Suprapubic skin (tissue), 4 donors: ENCODE measurements around the gene GPRC5C. TPM values are rescaled to one million over a fixed set of nuclear protein-coding genes. Genes with fewer than 3 reads are reported as not detected.
A peak's percentile ranks its signal among the peaks of the same experiment; 100 is the strongest.

Source experiments
- DNase-seq, 2 donors: peaks; one replicate each; pipeline ENCODE4 v3.0.0-alpha.2; 2019; ENCODE audit warnings: low spot score in 2 of 2
- H3K27ac ChIP-seq: fragments of 200-600 bp; sonication (generic); one replicate; pipeline ENCODE4 v1.5.1; 2019
- H3K27me3 ChIP-seq: fragments of 200-600 bp; sonication (generic); one replicate; pipeline ENCODE4 v1.5.1; 2019
- H3K36me3 ChIP-seq: fragments of 200-600 bp; sonication (generic); one replicate; pipeline ENCODE4 v1.5.1; 2019
- H3K4me1 ChIP-seq: fragments of 200-600 bp; sonication (generic); one replicate; pipeline ENCODE4 v1.5.1; 2019
- H3K4me3 ChIP-seq: fragments of 200-600 bp; sonication (generic); one replicate; pipeline ENCODE4 v1.5.1; 2019; ENCODE audit warnings: mild to moderate bottlenecking
- H3K9me3 ChIP-seq: fragments of 200-600 bp; sonication (generic); one replicate; pipeline ENCODE4 v1.5.1; 2019
- EP300 ChIP-seq: sonication (generic); formaldehyde crosslinking; IDR thresholded peaks from one replicate; pipeline ENCODE4 v1.6.1; 2017; ENCODE audit warnings: antibody characterized with exemption
- POLR2A ChIP-seq, 2 donors: fragments of 450-650 bp; IDR thresholded peaks; one replicate each; pipeline ENCODE4 v1.6.1; 2017; ENCODE audit warnings: antibody characterized with exemption in 2 of 2, mild to moderate bottlenecking in 2 of 2, moderate library complexity in 2 of 2
- POLR2AphosphoS5 ChIP-seq, 3 donors: sonication (generic); formaldehyde crosslinking; IDR thresholded peaks; one replicate each; pipeline ENCODE4 v1.6.1; 2017; ENCODE audit warnings: antibody characterized with exemption in 3 of 3
- WGBS: methylation state at CpG from one replicate; pipeline ENCODE4 v1.1.5; 2018; 5-methylcytosine and 5-hydroxymethylcytosine counted together
- total RNA-seq, 4 donors: library from RNA; depleted of rRNA; stranded (reverse); fragments of >200 nt; gene quantifications; one replicate each; pipeline ENCODE4 v1.1.0, GENCODE V29; 2016
- TF ChIP-seq, protein P1 (sequence below), 2 donors: fragments of 200-600 bp in 1 of 2; fragments of 450-650 bp in 1 of 2; sonication (generic) in 1 of 2; IDR thresholded peaks; one replicate each; pipeline ENCODE4 v1.5.1; 2016 to 2019; ENCODE audit warnings: antibody characterized with exemption in 2 of 2, mild to moderate bottlenecking in 1 of 2, moderate library complexity in 1 of 2

GPRC5C gene
- total RNA-seq, 4 donors from 2014 or later, result 72.0 to 106 (median 91.5) TPM

DNA sequence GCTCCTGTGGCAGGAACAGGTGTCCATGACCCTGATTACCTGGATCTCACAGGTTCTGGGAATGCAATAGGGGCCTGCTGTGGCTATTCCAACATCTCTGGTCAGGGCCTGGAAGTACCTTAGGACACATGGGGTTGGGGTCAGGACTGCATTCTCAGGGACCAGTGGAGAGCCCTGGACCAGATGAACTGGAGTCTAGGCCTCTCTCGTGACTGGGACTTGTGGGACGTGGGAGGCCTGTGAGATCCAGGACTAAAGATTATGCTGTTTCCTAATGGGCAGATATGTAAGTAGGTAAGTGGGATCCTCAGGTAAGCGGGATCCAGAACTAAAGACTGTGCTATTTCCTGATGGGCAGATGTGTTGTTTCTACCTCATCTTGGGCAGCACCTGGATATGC, 18.3 kb downstream of the GPRC5C start:
- Histone ChIP-seq H3K4me3 (no peak overlapping the region), H3K36me3 (no peaks in the 10 kb centered on the region), H3K27ac (no peak overlapping the region), H3K9me3 (no peaks in the 10 kb centered on the region), H3K27me3 (no peaks in the 10 kb centered on the region), H3K4me1 (peaks cover 48% of the 10 kb centered on the region)
- TF ChIP-seq POLR2AphosphoS5 (IDR thresholded peaks at IDR 0.05) (no peak), EP300 (no peak), POLR2A (IDR thresholded peaks at IDR 0.05) (no peak)
- TF ChIP-seq, protein P1, sequence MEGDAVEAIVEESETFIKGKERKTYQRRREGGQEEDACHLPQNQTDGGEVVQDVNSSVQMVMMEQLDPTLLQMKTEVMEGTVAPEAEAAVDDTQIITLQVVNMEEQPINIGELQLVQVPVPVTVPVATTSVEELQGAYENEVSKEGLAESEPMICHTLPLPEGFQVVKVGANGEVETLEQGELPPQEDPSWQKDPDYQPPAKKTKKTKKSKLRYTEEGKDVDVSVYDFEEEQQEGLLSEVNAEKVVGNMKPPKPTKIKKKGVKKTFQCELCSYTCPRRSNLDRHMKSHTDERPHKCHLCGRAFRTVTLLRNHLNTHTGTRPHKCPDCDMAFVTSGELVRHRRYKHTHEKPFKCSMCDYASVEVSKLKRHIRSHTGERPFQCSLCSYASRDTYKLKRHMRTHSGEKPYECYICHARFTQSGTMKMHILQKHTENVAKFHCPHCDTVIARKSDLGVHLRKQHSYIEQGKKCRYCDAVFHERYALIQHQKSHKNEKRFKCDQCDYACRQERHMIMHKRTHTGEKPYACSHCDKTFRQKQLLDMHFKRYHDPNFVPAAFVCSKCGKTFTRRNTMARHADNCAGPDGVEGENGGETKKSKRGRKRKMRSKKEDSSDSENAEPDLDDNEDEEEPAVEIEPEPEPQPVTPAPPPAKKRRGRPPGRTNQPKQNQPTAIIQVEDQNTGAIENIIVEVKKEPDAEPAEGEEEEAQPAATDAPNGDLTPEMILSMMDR (IDR thresholded peaks at IDR 0.05), result no peak
- WGBS, result 94% methylated on average over 3 of the region's 3 CpGs
- DNase-seq, result no peak

DNA sequence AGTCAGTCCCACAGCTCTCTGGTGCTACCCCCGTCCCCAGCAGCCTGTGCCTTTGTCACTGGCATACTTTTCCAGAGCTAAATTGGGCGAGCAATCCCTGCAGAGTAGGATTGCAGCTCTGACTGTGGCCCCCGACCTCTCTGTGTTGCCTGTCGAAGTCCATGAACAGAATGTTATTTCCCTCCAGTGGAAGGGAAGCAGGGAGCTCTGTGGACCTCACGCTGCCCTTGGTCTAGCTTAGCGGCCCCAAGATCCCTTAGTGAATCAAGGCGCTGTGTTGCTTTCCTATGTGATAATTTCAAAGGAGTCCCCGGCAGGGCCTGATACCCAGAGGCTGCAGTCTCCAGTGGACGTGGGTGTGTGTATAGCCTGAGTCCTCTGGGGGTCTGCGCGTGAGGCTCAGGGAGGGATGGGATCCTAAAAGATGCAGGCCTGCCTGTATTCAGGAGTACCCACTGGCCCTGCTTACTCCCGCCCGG, 19.1 kb downstream of the GPRC5C start:
- 78% methylated on average over 11 of the region's 13 CpGs for WGBS
- no peaks in the 10 kb centered on the region for H3K27me3 ChIP-seq
- no peak overlapping the region for H3K4me3 ChIP-seq
- H3K9me3 ChIP-seq, result no peaks in the 10 kb centered on the region
- no peaks in the 10 kb centered on the region for H3K36me3 ChIP-seq
- no peak for DNase-seq
- peaks cover 48% of the 10 kb centered on the region for H3K4me1 ChIP-seq
- no peak overlapping the region for H3K27ac ChIP-seq
- TF ChIP-seq POLR2AphosphoS5 (IDR thresholded peaks at IDR 0.05) (no peak), POLR2A (IDR thresholded peaks at IDR 0.05) (no peak), EP300 (no peak)
- TF ChIP-seq, protein P1 (IDR thresholded peaks at IDR 0.05), result no peak

DNA sequence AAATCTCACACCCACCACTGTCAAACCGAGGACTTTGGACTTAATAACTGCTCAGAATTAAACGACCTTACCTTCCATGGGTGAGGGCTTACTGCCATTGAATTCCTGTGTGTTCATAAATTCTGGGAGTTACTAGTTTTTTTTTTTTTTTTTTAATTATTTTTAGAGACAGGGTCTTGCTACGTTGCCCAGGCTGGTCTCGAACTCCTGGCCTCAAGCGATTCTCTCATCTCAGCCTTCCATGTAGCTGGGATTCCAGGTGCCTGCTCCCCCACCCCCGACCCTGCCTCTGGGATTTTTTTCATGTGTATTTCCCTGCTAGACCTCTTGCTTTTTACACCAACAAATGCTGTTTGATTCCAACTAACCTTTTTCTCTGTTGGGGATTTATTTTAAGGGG, 19.7 kb downstream of the GPRC5C start:
- TF ChIP-seq EP300 (no peak), POLR2AphosphoS5 (IDR thresholded peaks at IDR 0.05) (no peak), POLR2A (IDR thresholded peaks at IDR 0.05) (no peak)
- TF ChIP-seq, protein P1 (IDR thresholded peaks at IDR 0.05), result no peak

DNA sequence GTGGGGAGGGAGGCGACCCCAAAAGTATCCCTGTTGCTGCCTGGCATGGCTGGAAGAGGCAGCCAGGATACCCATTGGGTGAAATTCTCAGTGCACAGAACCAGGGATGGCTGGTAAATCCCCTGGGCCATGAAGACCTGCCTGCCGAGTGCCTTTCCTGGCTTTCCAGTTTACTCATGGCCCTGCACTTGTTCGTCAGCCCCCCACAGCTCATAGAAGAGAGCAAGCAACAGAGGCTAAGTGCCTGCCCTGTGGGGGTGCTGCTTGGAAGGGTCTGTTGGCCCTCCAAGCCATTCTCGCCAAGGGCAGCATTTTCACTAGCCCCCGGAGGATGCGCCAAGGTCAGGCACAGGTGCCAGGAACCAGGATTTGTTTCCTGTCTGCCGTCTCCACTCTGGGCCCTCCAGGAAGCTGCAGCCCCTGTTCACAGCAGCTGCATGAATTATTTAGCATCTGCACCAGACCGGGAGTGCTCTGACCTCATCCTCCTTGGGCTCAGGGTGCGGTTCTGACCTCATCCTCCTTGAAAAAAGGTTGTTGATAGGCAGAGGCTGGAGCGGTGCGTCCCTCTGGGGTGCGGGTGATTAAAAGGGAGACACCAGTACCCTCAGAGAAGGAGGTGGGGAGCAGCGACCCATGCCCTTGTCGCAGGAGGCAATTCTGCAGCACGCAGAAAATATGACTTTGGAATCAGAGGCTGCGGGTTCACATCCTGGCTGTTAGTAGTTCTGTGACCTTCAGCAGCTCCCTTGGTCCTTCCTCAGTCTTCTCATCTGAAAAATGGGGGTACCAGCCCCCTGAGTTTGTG, 20.3 kb downstream of the GPRC5C start:
- no peaks in the 10 kb centered on the region for H3K27me3 ChIP-seq
- WGBS, result 46% methylated on average over 16 of the region's 16 CpGs
- H3K27ac ChIP-seq, result peak overlapping the region; percentile 1
- DNase-seq, result no peak
- no peaks in the 10 kb centered on the region for H3K9me3 ChIP-seq
- no peak overlapping the region for H3K4me3 ChIP-seq
- TF ChIP-seq EP300, result no peak
- no peak for TF ChIP-seq POLR2AphosphoS5 (IDR thresholded peaks at IDR 0.05)
- no peak for TF ChIP-seq POLR2A (IDR thresholded peaks at IDR 0.05)
- TF ChIP-seq, protein P1 (IDR thresholded peaks at IDR 0.05), result no peak
- H3K36me3 ChIP-seq, result no peaks in the 10 kb centered on the region
- H3K4me1 ChIP-seq, result peaks cover 41% of the 10 kb centered on the region

More for the DNA sequence above, 19.7 kb downstream of the GPRC5C start:
- H3K27ac ChIP-seq, result no peak overlapping the region
- H3K27me3 ChIP-seq, result no peaks in the 10 kb centered on the region
- WGBS, result 85% methylated on average over 5 of the region's 6 CpGs
- DNase-seq, result no peak
- H3K4me1 ChIP-seq, result peaks cover 42% of the 10 kb centered on the region
- no peaks in the 10 kb centered on the region for H3K9me3 ChIP-seq
- no peaks in the 10 kb centered on the region for H3K36me3 ChIP-seq
- no peak overlapping the region for H3K4me3 ChIP-seq

DNA sequence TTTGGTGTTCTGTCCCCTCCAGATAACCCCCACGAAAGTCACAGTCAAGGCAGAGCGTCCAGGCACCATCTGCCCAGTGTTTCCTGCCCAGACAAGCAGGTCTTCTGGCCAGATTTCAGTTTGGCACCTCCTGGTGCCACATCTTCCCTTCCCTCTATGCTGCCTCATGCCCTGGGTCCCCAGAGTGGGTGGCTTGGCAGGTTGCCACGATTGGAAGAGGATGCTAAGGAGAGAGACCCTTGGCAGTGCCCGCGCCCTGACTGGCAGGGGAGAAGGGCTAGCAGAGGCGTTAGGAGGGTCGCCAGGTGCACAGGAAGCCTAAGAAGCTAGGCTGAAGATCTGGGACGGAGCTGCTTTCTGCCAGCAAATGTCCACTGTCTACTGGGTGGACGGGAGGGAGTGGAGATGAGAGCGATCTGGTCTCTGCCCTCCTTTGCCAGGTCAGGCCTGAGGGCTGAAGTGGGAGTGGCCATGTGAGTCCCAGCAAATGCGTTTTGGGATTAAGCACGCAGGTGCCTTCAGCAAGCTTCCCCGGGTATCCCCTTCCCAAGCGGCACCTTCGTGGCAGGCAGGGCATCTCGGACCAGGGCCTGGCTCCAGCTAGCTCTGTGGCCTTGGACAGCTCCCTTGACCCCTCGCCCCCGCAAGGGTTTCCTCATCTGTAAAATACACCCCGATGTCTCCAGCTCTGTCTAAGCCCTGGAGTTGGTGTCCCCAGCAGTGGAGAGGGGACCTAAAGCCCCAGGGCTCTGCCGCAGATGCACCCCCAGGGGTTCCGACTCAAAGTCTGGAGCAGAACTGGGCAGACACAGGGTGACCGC, 21.2 kb downstream of the GPRC5C start:
- Histone ChIP-seq H3K4me1 (peaks cover 48% of the 10 kb centered on the region), H3K4me3 (peak overlapping the region; percentile 51), H3K27me3 (peaks cover 4% of the 10 kb centered on the region), H3K9me3 (no peaks in the 10 kb centered on the region), H3K27ac (peak overlapping the region; percentile 77), H3K36me3 (no peaks in the 10 kb centered on the region)
- no peak for DNase-seq
- TF ChIP-seq EP300, result no peak
- TF ChIP-seq POLR2A (IDR thresholded peaks at IDR 0.05), result no peak
- TF ChIP-seq, protein P1 (IDR thresholded peaks at IDR 0.05), result no peak
- TF ChIP-seq POLR2AphosphoS5 (IDR thresholded peaks at IDR 0.05), result no peak
- 33% methylated on average over 15 of the region's 22 CpGs for WGBS
